Mesothelial cell of epicardium (in vitro differentiated cells): ENCODE data around the gene DRD3. TPM values are rescaled to one million over a fixed set of nuclear protein-coding genes. Genes with fewer than 3 reads are reported as not detected.

Experiments
- DNase-seq, 2 experiments: peaks; one replicate each; pipeline ENCODE4 v3.0.0; 2021; ENCODE audit warnings: low spot score in 2 of 2; ENCODE audit not compliant: unreplicated experiment in 2 of 2
- H3K27ac Mint-ChIP-seq: 2 replicates; pipeline ENCODE4 v1.8.0; 2021; ENCODE audit warnings: mixed read lengths
- H3K27me3 Mint-ChIP-seq: 2 replicates; pipeline ENCODE4 v1.8.0; 2021; ENCODE audit warnings: low read depth, mixed read lengths
- H3K36me3 Mint-ChIP-seq: 2 replicates; pipeline ENCODE4 v1.8.0; 2021; ENCODE audit warnings: mixed read lengths
- H3K4me1 Mint-ChIP-seq: 2 replicates; pipeline ENCODE4 v1.8.0; 2021; ENCODE audit warnings: mixed read lengths
- H3K4me3 Mint-ChIP-seq: 2 replicates; pipeline ENCODE4 v1.8.0; 2021; ENCODE audit warnings: mild to moderate bottlenecking, moderate library complexity, mixed read lengths
- H3K9me3 Mint-ChIP-seq: 2 replicates; pipeline ENCODE4 v1.8.0; 2021; ENCODE audit warnings: mixed read lengths
- total RNA-seq: library from RNA; stranded (reverse); gene quantifications from 3 replicates; pipeline ENCODE4 v1.2.1, GENCODE V29; 2021
- TF ChIP-seq, protein P1 (sequence below): fragments of 200-600 bp; sonication (generic); IDR thresholded peaks from one replicate; pipeline ENCODE4 v1.5.0; 2021; ENCODE audit warnings: antibody characterized with exemption; ENCODE audit not compliant: unreplicated experiment

The DRD3 gene
- total RNA-seq, 1 donor from 2014 or later: not detected

DNA sequence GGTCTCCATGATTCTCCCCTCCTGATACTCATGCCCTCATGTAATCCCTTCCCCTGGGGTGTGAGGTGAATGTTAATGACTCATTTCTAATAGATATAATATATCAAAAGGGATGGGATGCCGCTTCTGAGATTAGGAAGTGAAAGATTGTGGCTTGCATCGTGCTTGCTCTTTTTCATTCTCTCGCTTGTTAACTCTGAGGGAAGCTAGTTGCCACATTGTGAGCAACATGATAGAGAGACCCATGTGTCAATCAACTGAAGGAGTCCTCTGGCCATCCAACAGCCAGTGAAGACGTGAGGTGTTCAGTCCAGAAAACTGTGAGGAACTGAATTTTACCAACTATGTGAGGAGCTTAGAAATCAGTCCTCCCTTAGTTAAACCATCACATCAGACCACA lies 28.9 kb upstream of the DRD3 start:
- no peak overlapping the region for H3K27ac Mint-ChIP-seq
- H3K9me3 Mint-ChIP-seq: no peaks in the 10 kb centered on the region
- no peak for DNase-seq
- H3K4me1 Mint-ChIP-seq: no peaks in the 10 kb centered on the region
- no peaks in the 10 kb centered on the region for H3K36me3 Mint-ChIP-seq
- H3K27me3 Mint-ChIP-seq: peaks cover 34% of the 10 kb centered on the region
- TF ChIP-seq, protein P1, sequence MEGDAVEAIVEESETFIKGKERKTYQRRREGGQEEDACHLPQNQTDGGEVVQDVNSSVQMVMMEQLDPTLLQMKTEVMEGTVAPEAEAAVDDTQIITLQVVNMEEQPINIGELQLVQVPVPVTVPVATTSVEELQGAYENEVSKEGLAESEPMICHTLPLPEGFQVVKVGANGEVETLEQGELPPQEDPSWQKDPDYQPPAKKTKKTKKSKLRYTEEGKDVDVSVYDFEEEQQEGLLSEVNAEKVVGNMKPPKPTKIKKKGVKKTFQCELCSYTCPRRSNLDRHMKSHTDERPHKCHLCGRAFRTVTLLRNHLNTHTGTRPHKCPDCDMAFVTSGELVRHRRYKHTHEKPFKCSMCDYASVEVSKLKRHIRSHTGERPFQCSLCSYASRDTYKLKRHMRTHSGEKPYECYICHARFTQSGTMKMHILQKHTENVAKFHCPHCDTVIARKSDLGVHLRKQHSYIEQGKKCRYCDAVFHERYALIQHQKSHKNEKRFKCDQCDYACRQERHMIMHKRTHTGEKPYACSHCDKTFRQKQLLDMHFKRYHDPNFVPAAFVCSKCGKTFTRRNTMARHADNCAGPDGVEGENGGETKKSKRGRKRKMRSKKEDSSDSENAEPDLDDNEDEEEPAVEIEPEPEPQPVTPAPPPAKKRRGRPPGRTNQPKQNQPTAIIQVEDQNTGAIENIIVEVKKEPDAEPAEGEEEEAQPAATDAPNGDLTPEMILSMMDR: no peak
- no peak overlapping the region for H3K4me3 Mint-ChIP-seq

GRCh38 chr3:114206342-114206741 lies 27.5 kb upstream of the DRD3 start:
- H3K36me3 Mint-ChIP-seq: no peaks in the 10 kb centered on the region
- H3K27me3 Mint-ChIP-seq: peaks cover 28% of the 10 kb centered on the region
- TF ChIP-seq, protein P1: no peak
- no peak overlapping the region for H3K4me3 Mint-ChIP-seq
- H3K9me3 Mint-ChIP-seq: no peaks in the 10 kb centered on the region
- DNase-seq: no peak
- H3K27ac Mint-ChIP-seq: no peak overlapping the region
- no peaks in the 10 kb centered on the region for H3K4me1 Mint-ChIP-seq

GRCh38 chr3:114205541-114205940 lies 26.7 kb upstream of the DRD3 start:
- no peak for DNase-seq
- Mint-ChIP-seq H3K9me3 (no peaks in the 10 kb centered on the region), H3K27me3 (peaks cover 27% of the 10 kb centered on the region), H3K4me1 (no peaks in the 10 kb centered on the region), H3K36me3 (no peaks in the 10 kb centered on the region), H3K4me3 (no peak overlapping the region), H3K27ac (no peak overlapping the region)
- TF ChIP-seq, protein P1: no peak

DNA sequence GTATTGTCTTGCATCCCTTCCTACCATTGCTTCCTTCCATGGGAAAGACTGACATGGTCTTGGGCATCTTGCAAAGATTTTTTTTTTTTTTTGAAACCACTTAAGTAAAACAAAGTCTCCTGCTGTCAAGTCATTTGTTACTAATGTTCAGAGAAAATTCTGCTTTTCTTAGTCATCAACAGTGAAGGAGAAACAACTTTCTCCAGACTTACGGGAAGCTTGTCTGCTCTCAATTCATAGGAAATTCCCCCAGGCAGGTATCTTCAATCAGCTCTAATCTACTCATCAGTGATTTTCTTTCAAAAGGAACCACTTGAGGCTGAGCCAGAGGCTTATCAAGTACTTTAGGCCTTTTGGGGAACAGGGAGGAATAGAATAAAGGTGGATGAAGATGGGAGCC lies 15.9 kb upstream of the DRD3 start:
- TF ChIP-seq, protein P1: no peak
- no peak for DNase-seq
- no peaks in the 10 kb centered on the region for H3K36me3 Mint-ChIP-seq
- no peaks in the 10 kb centered on the region for H3K4me1 Mint-ChIP-seq
- no peaks in the 10 kb centered on the region for H3K9me3 Mint-ChIP-seq
- no peak overlapping the region for H3K4me3 Mint-ChIP-seq
- H3K27ac Mint-ChIP-seq: no peak overlapping the region
- H3K27me3 Mint-ChIP-seq: no peaks in the 10 kb centered on the region

- TF ChIP-seq, protein P1: no peak
- Mint-ChIP-seq H3K27me3 (no peaks in the 10 kb centered on the region), H3K27ac (no peak overlapping the region), H3K4me1 (no peaks in the 10 kb centered on the region), H3K4me3 (no peak overlapping the region), H3K36me3 (no peaks in the 10 kb centered on the region), H3K9me3 (no peaks in the 10 kb centered on the region)
- no peak for DNase-seq
Measured at GRCh38 chr3:114192136-114192535, 13.3 kb upstream of the DRD3 start.

DNA sequence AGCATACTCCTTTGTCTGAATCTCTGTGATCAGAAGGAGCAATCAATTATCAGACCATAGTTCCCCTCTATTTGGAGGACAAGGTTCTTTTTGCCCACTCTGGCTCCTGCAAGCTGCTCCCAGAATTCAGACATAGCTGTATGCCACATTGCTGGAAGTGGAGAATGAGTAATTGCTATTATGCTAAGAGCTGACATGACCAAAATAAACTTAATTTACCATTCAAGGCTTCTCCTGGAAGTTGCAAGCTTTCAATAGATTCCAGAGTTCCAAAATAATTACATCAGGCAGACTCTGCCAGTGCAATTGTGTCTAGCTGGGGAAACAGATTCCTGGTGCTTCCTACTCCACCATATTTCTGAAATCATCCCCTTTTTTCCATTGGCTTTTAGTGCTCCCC lies 7.6 kb upstream of the DRD3 start:
- TF ChIP-seq, protein P1: no peak
- Mint-ChIP-seq H3K27ac (no peak overlapping the region), H3K4me3 (no peak overlapping the region), H3K27me3 (peaks cover 2% of the 10 kb centered on the region), H3K9me3 (peaks cover 16% of the 10 kb centered on the region), H3K4me1 (no peaks in the 10 kb centered on the region), H3K36me3 (no peaks in the 10 kb centered on the region)
- DNase-seq: no peak
